SK-N-SH (cell line): ENCODE results near the gene OPCML.
A peak's percentile ranks its signal among the peaks of the same experiment; 100 is the strongest.

Experiments
- CHD2 ChIP-seq: fragments of 150-350 bp; IDR thresholded peaks from 2 replicates; pipeline ENCODE4 v1.6.1; 2018; ENCODE audit warnings: low read length; ENCODE audit not compliant: partially characterized antibody
- CTCF ChIP-seq: fragments of 200-600 bp; sonication (generic); IDR thresholded peaks from 2 replicates; pipeline ENCODE4 v1.6.1; 2017; ENCODE audit warnings: antibody characterized with exemption, mild to moderate bottlenecking, moderate library complexity
- EP300 ChIP-seq, 2 experiments: IDR thresholded peaks; 2 replicates each; pipeline versions ENCODE4 v1.4.0 to v1.6.1; 2012; ENCODE audit warnings: borderline replicate concordance in 1 of 2, low read depth in 1 of 2, low read length in 1 of 2
- EZH2phosphoT487 ChIP-seq: fragments of 200-600 bp; sonication (generic); IDR thresholded peaks from 2 replicates; pipeline ENCODE4 v1.6.1; 2017; ENCODE audit warnings: low read depth, mixed run types, mild to moderate bottlenecking, antibody characterized with exemption, moderate library complexity, borderline replicate concordance
- FOXM1 ChIP-seq: IDR thresholded peaks from 2 replicates; pipeline ENCODE4 v1.4.0; 2012; ENCODE audit warnings: low read depth, mild to moderate bottlenecking
- JUND ChIP-seq: IDR thresholded peaks from 2 replicates; pipeline ENCODE4 v1.4.0; 2012
- MAX ChIP-seq: IDR thresholded peaks from 2 replicates; pipeline ENCODE4 v1.4.0; 2012; ENCODE audit warnings: low read depth
- REST ChIP-seq: IDR thresholded peaks from 2 replicates; pipeline ENCODE4 v1.6.1; 2012; ENCODE audit warnings: mild to moderate bottlenecking, low read depth, low read length, moderate library complexity
- RXRA ChIP-seq: IDR thresholded peaks from 2 replicates; pipeline ENCODE4 v1.4.0; 2012; ENCODE audit warnings: low read depth, mild to moderate bottlenecking, borderline replicate concordance
- SIN3A ChIP-seq: IDR thresholded peaks from 2 replicates; pipeline ENCODE4 v1.6.1; 2012; ENCODE audit warnings: low read depth, mild to moderate bottlenecking, low read length, moderate library complexity, borderline replicate concordance
- SMC3 ChIP-seq: IDR thresholded peaks from 2 replicates; pipeline ENCODE4 v1.6.1; 2012; ENCODE audit warnings: low read depth, low read length, improper control_type of control experiment
- USF2 ChIP-seq: fragments of 150-350 bp; IDR thresholded peaks from 2 replicates; pipeline ENCODE4 v1.6.1; 2017; ENCODE audit warnings: antibody characterized with exemption, low read length, low read depth, borderline replicate concordance

- TF ChIP-seq CTCF (no peak), FOXM1 (no peak), EP300 (IDR thresholded peaks at IDR 0.05; ENCODE audit: borderline replicate concordance in 1 of 2, low read depth in 1 of 2, low read length in 1 of 2) (peak in 1 of 2 experiments; percentile 30; a peak in 1 of 4 replicates), USF2 (no peak), RXRA (no peak), SIN3A (no peak), EZH2phosphoT487 (no peak), SMC3 (no peak), REST (no peak), MAX (no peak), JUND (no peak), CHD2 (no peak)
Measured at GRCh38 chr11:133007027-133007584, 525.2 kb downstream of the OPCML start.
